Mucosa of stomach (tissue), 1 donor: ENCODE measurements around the gene TAPT1.

Experiments used
- H3K27me3 ChIP-seq: one replicate; pipeline ENCODE4 v1.7.0; 2013; ENCODE audit warnings: mild to moderate bottlenecking, low read length; ENCODE audit not compliant: control insufficient read depth, insufficient read depth
- H3K36me3 ChIP-seq: one replicate; pipeline ENCODE4 v1.7.0; 2013; ENCODE audit warnings: low read length; ENCODE audit not compliant: control insufficient read depth, insufficient read depth
- H3K4me1 ChIP-seq: one replicate; pipeline ENCODE4 v1.7.0; 2013; ENCODE audit warnings: mild to moderate bottlenecking, low read length; ENCODE audit not compliant: control insufficient read depth, insufficient read depth
- H3K4me3 ChIP-seq: one replicate; pipeline ENCODE4 v1.7.0; 2013; ENCODE audit warnings: low read length
- H3K9ac ChIP-seq: one replicate; pipeline ENCODE4 v1.7.0; 2013; ENCODE audit warnings: mild to moderate bottlenecking, low read length, moderate library complexity
- H3K9me3 ChIP-seq: one replicate; pipeline ENCODE4 v1.7.0; 2013; ENCODE audit warnings: mild to moderate bottlenecking, low read length, moderate library complexity; ENCODE audit not compliant: control insufficient read depth
- donor health status: Pancreatic carcinoma.

The TAPT1 gene

DNA sequence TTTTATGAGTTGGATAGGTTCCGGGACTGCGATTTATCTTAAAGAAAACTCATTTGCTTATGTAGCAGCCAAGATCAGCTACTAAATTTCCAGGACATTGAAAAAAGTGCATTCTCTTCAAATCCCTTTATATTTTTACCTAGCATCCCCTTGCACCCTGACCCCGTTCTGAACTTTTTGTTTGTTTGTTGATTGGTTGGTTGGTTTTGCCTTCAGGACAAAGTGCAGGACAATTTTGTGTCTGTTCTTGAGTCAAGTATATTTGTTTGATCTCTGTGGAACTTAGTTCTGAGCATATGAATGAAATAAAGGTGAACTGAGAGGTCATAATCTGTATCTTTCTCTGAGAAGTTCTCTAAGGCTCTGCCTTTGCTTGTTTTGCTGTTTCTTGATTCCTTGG lies 12.8 kb upstream of the TAPT1 start:
- no peaks in the 10 kb centered on the region for H3K27me3 ChIP-seq
- no peak overlapping the region for H3K4me3 ChIP-seq
- no peaks in the 10 kb centered on the region for H3K36me3 ChIP-seq
- no peak overlapping the region for H3K9ac ChIP-seq
- H3K9me3 ChIP-seq: no peaks in the 10 kb centered on the region
- H3K4me1 ChIP-seq: no peaks in the 10 kb centered on the region

- no peaks in the 10 kb centered on the region for H3K9me3 ChIP-seq
- no peaks in the 10 kb centered on the region for H3K4me1 ChIP-seq
- H3K27me3 ChIP-seq: no peaks in the 10 kb centered on the region
- H3K9ac ChIP-seq: no peak overlapping the region
- H3K36me3 ChIP-seq: no peaks in the 10 kb centered on the region
- H3K4me3 ChIP-seq: no peak overlapping the region
Observed at GRCh38 chr4:16238327-16238726, 12.1 kb upstream of the TAPT1 start.

- H3K9ac ChIP-seq: no peak overlapping the region
- no peak overlapping the region for H3K4me3 ChIP-seq
- no peaks in the 10 kb centered on the region for H3K27me3 ChIP-seq
- no peaks in the 10 kb centered on the region for H3K9me3 ChIP-seq
- H3K4me1 ChIP-seq: no peaks in the 10 kb centered on the region
- no peaks in the 10 kb centered on the region for H3K36me3 ChIP-seq
Observed at GRCh38 chr4:16237715-16238114, 11.4 kb upstream of the TAPT1 start.

DNA sequence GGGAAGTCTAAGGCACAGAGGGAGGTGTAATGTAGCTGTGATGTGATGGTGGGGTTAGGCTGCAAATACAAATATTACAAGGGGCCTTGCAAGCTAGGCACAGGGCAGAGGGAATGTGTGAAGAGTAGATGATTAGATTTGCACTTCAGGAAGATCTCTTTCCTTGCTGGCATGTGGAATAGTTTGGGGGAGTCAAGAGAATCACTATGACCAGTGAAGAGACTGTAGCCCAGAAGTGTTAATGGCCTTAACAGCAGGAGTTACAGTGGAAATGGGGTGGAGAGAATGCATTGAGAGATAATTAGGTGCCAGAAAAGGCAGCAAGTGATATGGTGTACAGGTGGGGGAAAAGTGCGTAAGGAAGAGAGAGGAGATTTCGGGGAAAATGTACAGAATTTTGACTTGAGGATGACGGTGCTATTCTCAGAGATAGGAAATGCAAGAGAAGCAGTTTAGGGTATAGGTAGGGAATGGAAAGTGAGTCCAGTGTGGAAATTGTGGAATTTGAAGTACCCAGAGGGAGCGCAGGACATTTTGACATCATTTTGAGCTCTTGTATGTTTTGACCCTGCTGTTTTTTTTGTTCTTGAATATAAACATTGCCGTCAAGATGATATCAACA lies 10.2 kb upstream of the TAPT1 start:
- no peak overlapping the region for H3K4me3 ChIP-seq
- no peaks in the 10 kb centered on the region for H3K9me3 ChIP-seq
- no peaks in the 10 kb centered on the region for H3K27me3 ChIP-seq
- no peaks in the 10 kb centered on the region for H3K4me1 ChIP-seq
- no peak overlapping the region for H3K9ac ChIP-seq
- no peaks in the 10 kb centered on the region for H3K36me3 ChIP-seq

DNA sequence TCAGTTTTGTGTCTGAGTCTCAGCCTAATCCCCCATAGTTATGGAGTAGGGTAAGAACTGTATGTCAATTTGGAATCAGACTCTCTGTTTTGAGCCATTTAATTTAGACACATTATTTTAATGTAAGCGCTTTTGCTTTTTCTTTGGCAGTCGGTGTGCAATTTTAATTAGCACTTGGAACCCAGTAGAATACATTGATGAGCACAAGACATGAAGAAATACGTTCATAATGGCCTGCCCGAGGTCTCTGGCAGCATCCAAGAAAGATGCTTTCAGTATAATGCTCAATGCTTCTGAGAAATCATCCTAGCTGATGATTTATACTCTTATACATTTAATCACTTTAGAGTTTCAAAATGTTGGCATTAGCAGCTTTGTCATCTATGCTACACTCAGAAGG lies 8.9 kb upstream of the TAPT1 start:
- Histone ChIP-seq H3K4me3 (no peak overlapping the region), H3K36me3 (no peaks in the 10 kb centered on the region), H3K27me3 (no peaks in the 10 kb centered on the region), H3K9me3 (no peaks in the 10 kb centered on the region), H3K4me1 (no peaks in the 10 kb centered on the region), H3K9ac (no peak overlapping the region)

- Histone ChIP-seq H3K4me1 (no peaks in the 10 kb centered on the region), H3K27me3 (no peaks in the 10 kb centered on the region), H3K9ac (no peak overlapping the region), H3K36me3 (no peaks in the 10 kb centered on the region), H3K4me3 (no peak overlapping the region), H3K9me3 (no peaks in the 10 kb centered on the region)
Observed at GRCh38 chr4:16233569-16234177, 7.4 kb upstream of the TAPT1 start.

- Histone ChIP-seq H3K4me1 (no peaks in the 10 kb centered on the region), H3K9me3 (no peaks in the 10 kb centered on the region), H3K4me3 (no peak overlapping the region), H3K36me3 (no peaks in the 10 kb centered on the region), H3K27me3 (no peaks in the 10 kb centered on the region), H3K9ac (no peak overlapping the region)
Observed at GRCh38 chr4:16231570-16232245, 5.4 kb upstream of the TAPT1 start.

DNA sequence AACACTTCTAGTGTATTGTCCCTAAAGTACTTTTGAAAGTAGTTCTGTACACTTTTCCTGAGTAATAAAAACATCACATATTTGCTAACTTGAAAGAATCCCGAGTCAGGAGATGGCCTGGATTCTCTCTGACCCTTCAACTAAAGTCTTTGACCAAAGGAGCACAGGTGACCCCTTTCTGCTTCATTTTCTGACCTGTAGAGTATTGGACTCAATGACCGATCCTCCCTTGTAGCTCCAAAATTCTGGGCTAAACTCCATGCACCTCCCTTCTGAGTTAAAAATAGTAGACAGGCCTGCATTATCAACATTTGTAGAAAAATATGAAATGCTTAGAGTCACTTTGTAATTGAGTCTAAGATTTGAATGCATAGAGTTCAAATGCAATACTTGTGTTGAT lies 4.0 kb upstream of the TAPT1 start:
- Histone ChIP-seq H3K27me3 (no peaks in the 10 kb centered on the region), H3K9ac (no peak overlapping the region), H3K4me1 (no peaks in the 10 kb centered on the region), H3K36me3 (no peaks in the 10 kb centered on the region), H3K4me3 (no peak overlapping the region), H3K9me3 (no peaks in the 10 kb centered on the region)

DNA sequence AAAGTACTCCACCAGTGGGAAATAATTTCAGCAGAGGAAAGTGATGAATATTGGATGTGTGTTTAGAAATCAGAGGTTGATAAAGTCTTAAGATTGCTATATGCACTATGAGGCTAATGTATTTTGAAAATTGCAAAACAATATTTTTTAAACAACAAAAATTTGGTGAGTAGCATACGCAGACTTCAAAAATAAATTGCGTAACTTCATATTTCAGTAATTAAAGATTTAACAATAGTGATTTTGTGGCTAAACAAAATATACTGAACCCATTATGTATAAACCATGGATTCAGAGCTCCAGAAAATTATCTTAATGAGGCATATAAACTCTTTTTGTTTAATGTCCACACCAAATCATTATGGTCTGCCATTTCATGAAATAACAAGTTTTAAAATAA lies 3.3 kb upstream of the TAPT1 start:
- Histone ChIP-seq H3K9me3 (no peaks in the 10 kb centered on the region), H3K9ac (no peak overlapping the region), H3K27me3 (no peaks in the 10 kb centered on the region), H3K36me3 (no peaks in the 10 kb centered on the region), H3K4me1 (peaks cover 2% of the 10 kb centered on the region), H3K4me3 (no peak overlapping the region)

- Histone ChIP-seq H3K9ac (peak overlapping the region; percentile 91), H3K4me1 (peaks cover 19% of the 10 kb centered on the region), H3K36me3 (no peaks in the 10 kb centered on the region), H3K27me3 (no peaks in the 10 kb centered on the region), H3K9me3 (no peaks in the 10 kb centered on the region), H3K4me3 (peak overlapping the region; percentile 72)
Observed at GRCh38 chr4:16227462-16227868, 1.2 kb upstream of the TAPT1 start.

DNA sequence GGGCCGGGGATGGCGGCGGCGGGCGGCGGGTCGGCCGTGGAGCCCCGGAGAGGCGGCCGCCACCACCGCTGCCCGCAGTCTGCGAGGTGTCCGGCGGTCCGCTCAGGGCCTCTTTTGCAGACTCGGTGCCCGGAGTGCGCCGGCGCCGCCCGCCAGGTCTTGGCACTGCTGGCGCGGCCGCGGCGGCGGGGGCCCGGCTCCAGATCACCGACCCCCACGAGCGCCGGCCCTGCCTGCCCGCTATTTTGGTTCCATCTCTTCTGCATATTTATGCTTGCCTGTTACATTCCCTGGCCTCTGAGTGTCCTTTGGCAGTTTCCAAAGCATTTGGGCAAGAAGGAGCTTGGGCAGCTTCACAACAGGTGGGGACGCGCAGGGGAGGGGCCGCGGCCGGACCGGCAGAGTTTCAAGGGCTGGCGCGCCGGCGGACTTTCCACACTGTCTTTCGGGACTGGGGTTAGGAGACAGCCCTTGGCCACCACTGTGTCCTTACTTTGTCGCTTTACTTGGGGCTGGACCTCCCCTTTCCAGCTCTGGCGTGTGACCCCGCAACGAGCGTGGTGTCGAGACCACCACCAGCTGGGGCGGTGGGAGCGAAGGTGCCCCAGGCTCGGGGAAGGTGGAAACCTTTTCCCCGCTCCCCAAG lies 668 bp upstream of the TAPT1 start:
- no peaks in the 10 kb centered on the region for H3K9me3 ChIP-seq
- H3K4me3 ChIP-seq: peak overlapping the region; percentile 72
- no peaks in the 10 kb centered on the region for H3K36me3 ChIP-seq
- no peaks in the 10 kb centered on the region for H3K27me3 ChIP-seq
- H3K9ac ChIP-seq: peak overlapping the region; percentile 91
- H3K4me1 ChIP-seq: peaks cover 19% of the 10 kb centered on the region

DNA sequence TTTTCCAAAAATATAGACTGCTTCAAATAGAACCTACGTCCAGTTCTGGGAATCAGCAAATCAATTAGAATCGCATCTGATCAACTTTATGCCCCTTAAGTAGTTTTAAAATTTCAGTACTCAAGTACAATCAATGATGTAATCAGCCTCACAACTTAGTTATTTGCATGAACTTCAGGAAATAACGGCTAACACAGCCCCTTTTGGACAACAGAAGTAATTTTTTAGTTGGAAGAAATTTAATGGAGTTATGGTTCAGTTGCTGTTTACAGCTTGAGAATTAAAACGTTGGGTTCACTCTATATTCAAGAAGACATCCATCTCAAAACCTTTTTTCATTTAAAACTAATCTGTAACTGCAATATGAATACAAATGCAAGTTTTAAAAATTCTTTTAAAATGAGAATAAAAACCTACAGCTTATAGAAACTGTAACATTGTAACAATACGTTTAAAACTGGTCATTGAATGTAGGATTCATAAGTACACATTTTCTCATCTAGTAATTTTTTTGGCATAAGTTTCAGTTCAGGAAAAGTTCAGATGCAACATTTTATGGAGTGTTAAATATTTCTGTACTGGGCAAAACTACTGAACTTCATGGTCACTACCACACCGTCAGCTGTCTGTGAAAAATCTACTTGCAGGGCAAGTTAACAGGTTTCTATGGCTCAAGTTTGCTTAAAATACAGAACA lies 956 bp downstream of the TAPT1 start:
- Histone ChIP-seq H3K9me3 (no peaks in the 10 kb centered on the region), H3K27me3 (no peaks in the 10 kb centered on the region), H3K36me3 (no peaks in the 10 kb centered on the region), H3K4me3 (peak overlapping the region; percentile 83), H3K4me1 (peaks cover 19% of the 10 kb centered on the region), H3K9ac (peak overlapping the region; percentile 90)
